GM18519 (cell line): Measurements from ENCODE around the gene AKIRIN2.

Experiments
- ATAC-seq: cut with Tn5 transposase; IDR thresholded peaks from one replicate; pipeline ENCODE4 v1.9.1; 2021; ENCODE audit warnings: mild to moderate bottlenecking, moderate library complexity; ENCODE audit not compliant: unreplicated experiment, low FRiP score

Gene AKIRIN2

GRCh38 chr6:87701676-87702588 lies at the start of gene AKIRIN2:
Gene AKIRIN2, minus strand, starts transcription at chr6:87702233. Its CDS starts 549 bp downstream, at chr6:87701684.
- ATAC-seq: peak; percentile 48

GRCh38 chr6:87747646-87748045 lies 45.6 kb upstream of the AKIRIN2 start:
- ATAC-seq: no peak

GRCh38 chr6:87745966-87746721 lies 44.1 kb upstream of the AKIRIN2 start:
- no peak for ATAC-seq

- ATAC-seq: no peak
Measured at GRCh38 chr6:87743454-87743853, 41.4 kb upstream of the AKIRIN2 start.

- ATAC-seq: peak; percentile 44
Measured at GRCh38 chr6:87742106-87742505, 40.1 kb upstream of the AKIRIN2 start.

DNA sequence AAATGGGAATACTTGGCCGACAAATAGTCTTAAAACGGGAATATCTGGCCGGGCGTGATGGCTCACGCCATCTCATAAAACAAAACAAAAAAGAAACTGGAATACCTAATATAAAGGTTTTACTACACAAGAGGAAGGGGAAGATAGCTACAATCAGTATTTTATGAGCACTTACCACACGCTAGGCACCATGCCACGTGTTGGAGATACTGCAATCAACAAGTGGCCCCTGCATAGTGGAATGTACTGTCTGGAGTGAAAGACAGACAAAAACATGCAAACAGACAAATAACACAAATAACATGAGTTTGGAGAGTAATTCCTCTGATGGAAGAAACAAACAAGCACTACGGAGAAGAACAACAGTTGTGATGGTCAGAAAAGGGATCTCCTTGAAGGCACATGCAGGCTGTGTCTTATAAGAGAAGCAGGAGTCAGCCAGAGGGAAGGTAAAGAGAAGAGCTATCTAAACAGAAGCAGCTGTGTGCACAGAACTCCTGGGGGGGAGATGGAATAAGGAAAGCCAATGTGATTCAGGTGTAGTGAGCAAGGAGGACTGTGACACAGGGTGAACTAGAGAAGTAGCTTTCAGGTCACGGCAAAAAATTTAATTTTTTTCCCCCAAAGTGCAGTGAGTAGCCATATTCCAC lies 39.1 kb upstream of the AKIRIN2 start:
- ATAC-seq: no peak

GRCh38 chr6:87738744-87739143 lies 36.7 kb upstream of the AKIRIN2 start:
- ATAC-seq: no peak

- ATAC-seq: no peak
Measured at GRCh38 chr6:87738000-87738399, 36.0 kb upstream of the AKIRIN2 start.

DNA sequence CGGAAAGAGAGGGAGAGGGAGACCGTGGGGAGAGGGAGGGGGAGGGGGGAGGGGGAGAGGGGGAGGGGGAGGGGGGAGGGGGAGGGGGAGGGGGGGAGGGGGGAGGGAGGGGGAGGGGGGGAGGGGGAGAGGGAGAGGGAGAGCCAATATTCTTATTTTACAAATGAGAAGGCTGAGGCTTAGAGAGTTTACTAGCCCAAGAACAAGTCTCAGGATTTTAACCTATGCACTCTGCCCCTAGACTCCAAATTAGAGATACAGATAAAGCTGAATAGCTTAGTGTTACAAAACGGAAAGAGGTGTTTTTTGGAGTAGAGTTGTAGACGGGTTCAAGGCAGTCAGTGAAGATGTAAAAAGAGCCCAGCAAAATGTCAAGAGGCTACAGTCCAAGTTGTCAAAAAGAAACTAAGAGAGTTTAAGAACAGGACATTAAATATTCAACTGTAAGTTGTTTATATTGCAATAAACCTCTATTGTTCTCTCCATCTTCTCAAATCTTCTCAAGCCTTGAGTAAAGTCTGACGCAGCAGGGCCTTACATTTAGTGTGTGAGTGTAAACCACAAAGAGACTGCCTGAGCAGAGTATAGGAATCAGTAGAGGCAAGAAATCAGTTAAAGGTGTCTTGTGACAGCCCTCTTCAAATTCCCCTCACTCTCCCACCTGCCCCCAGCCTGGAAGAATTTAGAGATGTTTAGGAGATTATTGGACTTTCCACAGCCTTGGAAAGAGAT lies 34.9 kb upstream of the AKIRIN2 start:
- no peak for ATAC-seq

GRCh38 chr6:87731818-87732661 lies 30.0 kb upstream of the AKIRIN2 start:
- ATAC-seq: peak; percentile 64

- no peak for ATAC-seq
Measured at GRCh38 chr6:87731080-87731479, 29.0 kb upstream of the AKIRIN2 start.

DNA sequence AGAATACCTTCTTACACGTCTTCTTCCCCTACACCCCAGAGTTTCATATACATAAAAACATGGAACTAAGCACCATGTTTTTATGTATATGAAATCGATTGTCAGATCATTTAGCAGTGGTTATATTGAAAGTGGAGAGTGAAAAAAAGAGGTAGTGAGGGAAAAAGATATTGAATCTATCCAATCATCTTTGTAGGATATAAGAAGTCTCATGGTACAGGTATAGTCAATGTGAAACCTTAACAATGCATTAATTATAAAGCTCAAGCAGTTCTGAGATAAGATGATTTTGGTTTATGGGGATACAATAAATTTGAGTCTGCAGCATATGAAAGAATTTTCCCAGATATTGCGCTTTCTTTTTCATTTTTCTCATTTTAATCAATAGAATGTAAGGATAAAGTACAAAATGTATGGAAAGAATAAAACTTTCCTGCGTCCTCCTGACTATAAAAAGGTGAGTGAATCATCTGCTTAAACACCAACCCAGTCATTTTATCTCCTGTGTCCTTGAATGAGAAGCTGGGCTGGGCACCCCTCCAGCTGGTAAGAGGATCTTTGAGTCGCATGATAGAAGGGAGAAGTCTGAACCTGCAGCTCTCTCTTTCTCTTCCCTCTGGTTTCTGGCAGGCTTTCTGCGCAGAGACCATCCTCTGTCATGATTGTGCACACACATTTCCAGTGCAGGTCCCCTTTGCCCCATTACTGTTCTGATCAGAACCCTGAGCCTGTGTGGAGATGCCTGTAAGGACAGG lies 28.1 kb upstream of the AKIRIN2 start:
- no peak for ATAC-seq

DNA sequence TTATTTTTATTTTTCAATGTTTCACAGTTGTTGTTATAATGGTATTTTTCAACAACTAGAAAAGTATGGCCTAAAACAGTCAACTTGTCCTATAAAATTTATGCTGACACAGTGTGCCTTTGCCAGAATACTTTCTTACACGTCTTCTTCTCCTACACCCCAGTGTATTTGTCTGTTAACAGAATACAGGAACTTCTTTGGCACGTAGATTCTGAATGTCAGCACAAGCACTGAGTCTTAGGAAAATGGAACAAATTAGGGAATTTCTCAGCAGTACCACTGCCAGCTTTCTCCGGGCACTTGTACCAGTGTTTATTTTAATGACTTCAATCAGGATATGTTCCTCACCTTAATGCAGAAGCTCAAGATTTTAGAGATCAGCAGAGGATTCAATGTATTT lies 26.7 kb upstream of the AKIRIN2 start:
- no peak for ATAC-seq

DNA sequence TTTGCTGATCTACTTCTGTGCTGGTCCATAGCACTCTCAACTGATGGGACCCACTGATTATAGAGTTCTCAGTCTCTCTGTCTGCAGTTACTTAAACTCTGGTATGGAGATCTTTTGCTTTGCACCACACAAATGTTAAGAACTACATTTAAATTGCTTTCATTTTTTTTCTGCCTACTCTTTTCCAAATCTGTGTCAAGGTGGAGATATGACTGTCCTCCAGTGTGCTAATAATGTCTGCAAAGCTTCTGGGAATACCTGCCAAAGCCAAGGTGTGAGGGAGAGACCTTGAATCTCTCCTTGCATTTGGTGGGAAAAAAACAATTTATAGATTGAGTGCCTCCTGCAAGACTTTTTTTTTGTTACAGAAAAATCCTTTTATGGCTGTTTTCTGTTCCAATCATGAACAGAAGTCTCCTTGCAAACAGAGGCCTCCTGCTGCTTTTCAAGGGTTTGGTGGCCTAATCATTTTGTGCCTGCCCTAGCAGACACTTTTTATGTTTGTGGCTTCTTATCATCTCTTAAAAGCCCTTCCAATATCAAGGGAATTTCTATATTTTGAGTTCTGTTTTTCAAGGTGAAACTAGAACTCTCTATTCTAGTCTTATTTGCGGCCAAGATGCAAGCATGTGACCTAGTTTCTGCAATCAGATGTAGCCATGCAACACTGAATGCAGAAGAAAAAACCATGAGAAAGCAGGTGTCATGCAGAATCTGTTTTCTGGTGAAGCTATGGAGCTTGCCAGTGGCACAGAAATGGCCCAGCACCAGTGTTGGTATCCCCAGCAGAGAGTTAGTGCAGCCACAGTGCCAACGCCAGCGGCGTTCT lies 23.2 kb upstream of the AKIRIN2 start:
- peak; percentile 82 for ATAC-seq

- no peak for ATAC-seq
Measured at GRCh38 chr6:87723170-87724078, 21.4 kb upstream of the AKIRIN2 start.

DNA sequence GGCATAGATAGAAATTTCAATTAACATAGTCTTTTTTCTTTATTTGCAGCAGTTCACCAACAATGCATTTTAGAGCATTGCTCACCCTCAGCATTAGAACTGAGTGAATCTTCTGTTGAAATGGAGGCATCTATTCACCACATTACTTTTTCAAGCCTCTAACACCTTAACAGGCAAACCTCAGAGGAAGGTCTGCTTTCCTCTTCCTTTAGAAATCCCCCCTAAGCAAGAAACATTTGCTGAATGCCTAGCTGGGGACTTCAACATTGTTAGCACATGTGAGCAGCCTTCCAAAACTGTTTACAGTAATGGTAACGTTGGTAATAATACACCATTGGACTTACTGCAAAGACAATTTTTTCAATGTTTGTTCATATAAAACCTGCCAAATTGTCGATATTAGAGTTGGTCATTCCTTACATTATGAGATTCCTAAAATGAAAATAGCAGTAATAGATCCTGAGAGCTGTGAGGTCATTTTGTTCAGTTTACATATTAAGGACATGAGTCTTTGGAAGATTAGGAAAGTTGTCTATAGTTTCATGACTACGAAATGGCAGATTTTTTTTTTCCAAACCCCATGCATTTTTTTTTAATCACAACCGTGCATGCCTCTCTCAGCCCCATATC lies 20.6 kb upstream of the AKIRIN2 start:
- no peak for ATAC-seq
